22Rv1 (cell line): ENCODE data around the gene TCF7L2.

ENCODE experiments used
- CTCF ChIP-seq: fragments of 450-650 bp; IDR thresholded peaks from 2 replicates; pipeline ENCODE4 v1.5.1; 2017; ENCODE audit warnings: mild to moderate bottlenecking
- ZFX ChIP-seq: fragments of 450-650 bp; IDR thresholded peaks from 2 replicates; pipeline ENCODE4 v1.6.1; 2017; ENCODE audit warnings: antibody characterized with exemption, borderline replicate concordance

GRCh38 chr10:113073549-113074189 lies 123.6 kb downstream of the TCF7L2 start:
- TF ChIP-seq CTCF, result no peak
- TF ChIP-seq ZFX, result no peak
